ENCODE results near the gene TP53I3. TPM values are rescaled to one million over a fixed set of nuclear protein-coding genes. Genes with fewer than 3 reads are reported as not detected.

Gene TP53I3
- total RNA-seq, 1 experiment from 2014 or later: 20.1 TPM

- no peak for TF ChIP-seq ELF1 (IDR thresholded peaks at IDR 0.05; ENCODE audit: borderline replicate concordance, low read depth)
- no peak for TF ChIP-seq MAX (IDR thresholded peaks at IDR 0.05)
- TF ChIP-seq REST (IDR thresholded peaks at IDR 0.05; ENCODE audit: low read depth): no peak
- no peak for TF ChIP-seq ZNF274 (IDR thresholded peaks at IDR 0.05; ENCODE audit: low read depth, low read length)
- TF ChIP-seq FOSL1 (IDR thresholded peaks at IDR 0.05; ENCODE audit: low read depth): no peak
- no peak for TF ChIP-seq ZBTB33 (IDR thresholded peaks at IDR 0.05; ENCODE audit: extremely low read depth, insufficient replicate concordance, low read length)
- no peak for TF ChIP-seq EZH2phosphoT487 (IDR thresholded peaks at IDR 0.05; ENCODE audit: borderline replicate concordance)
- no peak for TF ChIP-seq ZFX (IDR thresholded peaks at IDR 0.05)
- no peak for TF ChIP-seq CTCF (IDR thresholded peaks at IDR 0.05 in 2 of 3, conservative IDR thresholded peaks at IDR 0.05 in 1 of 3; ENCODE audit: borderline replicate concordance in 1 of 3, insufficient read depth in 1 of 3, low read depth in 2 of 3, low read length in 2 of 3)
- intact Hi-C loops (cut with micrococcal nuclease): loop anchor here (2.0 kb wide), 1 partner anchor 25 kb away; the partner anchor contains the start of gene SF3B6
- Histone ChIP-seq H3K4me3 (replicated peaks in 1 of 2; ENCODE audit: low read depth in 1 of 2, low read length in 2 of 2) (no peak overlapping the region), H3K27ac (ENCODE audit: low read depth, low read length) (no peak overlapping the region), H4K20me1 (ENCODE audit: insufficient read depth) (no peaks in the 10 kb centered on the region), H3K79me2 (ENCODE audit: insufficient read depth, low read length) (peaks cover 3% of the 10 kb centered on the region; the same call in 1 of the 2 replicates), H3K27me3 (ENCODE audit: insufficient read depth, low read length) (no peaks in the 10 kb centered on the region), H3K4me1 (ENCODE audit: control insufficient read depth in 1 of 2, insufficient read depth in 2 of 2, low read length in 2 of 2) (peaks cover 8 to 22% of the 10 kb centered on the region in 2 experiments), H3K36me3 (ENCODE audit: control insufficient read depth in 1 of 2, insufficient read depth in 2 of 2, low read length in 2 of 2) (no peaks in the 10 kb centered on the region), H3K9me3 (ENCODE audit: control insufficient read depth in 1 of 2, insufficient read depth in 1 of 2, low read depth in 1 of 2, low read length in 2 of 2) (no peaks in the 10 kb centered on the region), H3K9me2 (ENCODE audit: insufficient read depth) (no peaks in the 10 kb centered on the region), H2AFZ (ENCODE audit: low read depth, low read length, poor library complexity, severe bottlenecking) (no peak overlapping the region), H3K9ac (ENCODE audit: low read length) (no peak overlapping the region), H3K4me2 (ENCODE audit: low read length) (no peak overlapping the region)
- ChIA-PET POLR2A (no interaction called here), RAD21 (ENCODE audit: low non-redundant PET in 1 of 2, low total read pairs in 2 of 2, uncharacterized antibody in 2 of 2, unreplicated experiment in 2 of 2) (interaction anchor here in 1 of 2 experiments (0.6 kb wide), 1 partner anchor 24 kb away, joined by 4 read pairs; the partner anchor contains the start of gene SF3B6), CTCF (no interaction called here)
- DNase-seq (ENCODE audit: low read depth, low spot score) (no peak), ATAC-seq (no peak)
- BruUV-seq (replicated peaks): no TSS peak
These were observed 32.8 kb downstream of the TP53I3 start for GRCh38 chr2:24051833-24052232.
